ENCODE measurements around the gene PITX3.

The PITX3 gene

DNA sequence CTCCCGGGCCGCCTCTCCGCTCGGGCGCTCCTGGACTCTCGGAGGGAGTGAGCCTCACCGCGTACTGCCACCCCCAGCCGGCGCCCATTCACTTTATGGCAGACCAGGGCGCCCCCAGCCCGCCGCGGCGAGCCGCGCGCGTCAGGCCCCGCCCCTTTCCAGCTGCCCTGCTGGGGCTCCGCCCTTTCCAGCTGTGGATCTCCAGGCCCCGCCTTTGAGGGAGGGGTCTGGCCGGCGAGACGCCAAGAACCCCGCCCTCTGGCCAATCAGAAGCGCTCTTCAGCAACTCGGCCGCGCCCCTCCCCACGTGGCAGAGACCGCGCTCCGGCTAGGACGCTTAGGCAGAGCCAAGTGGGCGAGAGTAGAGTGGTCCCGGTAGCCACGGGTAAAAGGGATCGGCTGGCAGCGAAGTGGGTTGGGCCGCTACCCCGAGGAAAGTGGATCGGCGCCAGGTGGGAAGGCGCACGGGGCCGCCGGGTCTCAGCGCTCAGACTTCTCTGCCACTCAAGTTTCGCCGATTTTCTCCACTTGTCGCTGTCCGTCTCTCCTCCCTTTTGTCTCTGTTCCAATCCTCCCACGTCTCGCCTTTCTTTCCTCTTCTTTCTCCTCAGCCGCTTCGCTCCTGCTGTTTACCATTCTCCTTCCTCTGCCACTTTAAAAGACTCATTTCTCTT is at the start of gene PITX3:
Gene PITX3 (minus strand): TSS at position 69 of the 674 bp plus-strand sequence. CDS start 9,432 bp downstream, outside the sequence.
- peak within 1 kb of the TSS; percentile 68 for H3K4me3 ChIP-seq (ENCODE audit: low read depth, low read length)
- TF ChIP-seq, protein P1, sequence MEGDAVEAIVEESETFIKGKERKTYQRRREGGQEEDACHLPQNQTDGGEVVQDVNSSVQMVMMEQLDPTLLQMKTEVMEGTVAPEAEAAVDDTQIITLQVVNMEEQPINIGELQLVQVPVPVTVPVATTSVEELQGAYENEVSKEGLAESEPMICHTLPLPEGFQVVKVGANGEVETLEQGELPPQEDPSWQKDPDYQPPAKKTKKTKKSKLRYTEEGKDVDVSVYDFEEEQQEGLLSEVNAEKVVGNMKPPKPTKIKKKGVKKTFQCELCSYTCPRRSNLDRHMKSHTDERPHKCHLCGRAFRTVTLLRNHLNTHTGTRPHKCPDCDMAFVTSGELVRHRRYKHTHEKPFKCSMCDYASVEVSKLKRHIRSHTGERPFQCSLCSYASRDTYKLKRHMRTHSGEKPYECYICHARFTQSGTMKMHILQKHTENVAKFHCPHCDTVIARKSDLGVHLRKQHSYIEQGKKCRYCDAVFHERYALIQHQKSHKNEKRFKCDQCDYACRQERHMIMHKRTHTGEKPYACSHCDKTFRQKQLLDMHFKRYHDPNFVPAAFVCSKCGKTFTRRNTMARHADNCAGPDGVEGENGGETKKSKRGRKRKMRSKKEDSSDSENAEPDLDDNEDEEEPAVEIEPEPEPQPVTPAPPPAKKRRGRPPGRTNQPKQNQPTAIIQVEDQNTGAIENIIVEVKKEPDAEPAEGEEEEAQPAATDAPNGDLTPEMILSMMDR (IDR thresholded peaks at IDR 0.05; ENCODE audit: low read depth, low read length) = no peak

DNA sequence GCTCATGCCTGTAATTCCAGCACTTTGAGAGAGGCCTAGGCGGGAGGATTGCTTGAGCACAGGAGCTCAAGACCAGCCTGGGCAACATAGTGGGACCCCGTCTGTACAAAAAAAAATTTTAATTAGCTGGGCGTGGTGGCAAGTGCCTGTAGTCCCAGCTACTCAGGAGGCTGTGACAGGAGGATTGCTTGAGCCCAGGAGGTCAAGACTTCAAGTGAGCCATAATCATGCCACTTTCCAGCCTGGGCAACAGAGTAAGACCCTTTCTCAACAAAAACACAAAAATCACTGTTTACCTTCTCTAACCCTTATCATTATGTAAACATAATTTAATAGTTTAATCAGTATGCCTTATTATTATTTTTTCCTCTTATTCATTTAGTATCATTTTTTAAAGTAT is 48.5 kb upstream of the PITX3 start:
- no peak overlapping the region for H3K4me3 ChIP-seq (ENCODE audit: low read depth, low read length)
- TF ChIP-seq, protein P1 (IDR thresholded peaks at IDR 0.05; ENCODE audit: low read depth, low read length) = no peak

DNA sequence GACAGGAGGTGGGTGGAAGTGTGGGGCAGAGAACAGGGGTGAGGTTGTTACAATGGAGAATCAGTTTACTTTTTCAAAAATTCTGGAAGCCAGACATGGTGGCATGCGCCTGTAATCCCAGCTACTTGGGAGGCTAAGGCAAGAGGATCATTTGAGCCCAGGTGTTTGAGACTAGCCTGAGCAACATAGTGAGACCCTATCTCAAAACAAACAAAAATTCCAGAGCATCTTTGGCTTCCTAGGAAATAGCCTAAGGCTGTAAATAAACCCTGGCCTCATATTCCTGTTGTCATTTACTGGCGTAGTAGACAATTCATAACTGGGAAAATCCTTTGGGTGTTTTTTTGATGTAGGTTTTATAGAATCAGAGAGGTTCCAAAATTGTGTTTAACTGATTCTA is 48.0 kb upstream of the PITX3 start:
- TF ChIP-seq, protein P1 (IDR thresholded peaks at IDR 0.05; ENCODE audit: low read depth, low read length) = no peak
- H3K4me3 ChIP-seq (ENCODE audit: low read depth, low read length) = no peak overlapping the region

DNA sequence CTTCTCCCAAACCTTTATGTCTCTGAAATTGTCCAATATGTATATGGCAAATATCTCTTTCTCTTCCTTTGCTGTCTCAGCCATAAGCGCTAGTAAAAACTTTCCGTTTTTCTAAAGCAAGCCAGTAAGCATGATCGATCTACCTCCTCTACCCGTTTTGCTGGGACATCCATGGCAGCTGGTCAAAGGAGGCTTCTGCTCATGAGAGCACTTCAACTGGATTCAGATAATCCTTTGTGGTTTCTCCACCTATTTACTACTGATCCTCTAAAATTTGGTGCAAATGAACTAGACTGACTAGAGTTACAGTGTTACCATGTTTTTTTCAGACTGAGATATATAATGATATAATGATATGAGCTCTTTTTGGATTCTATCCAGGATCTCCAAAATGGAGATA is 46.7 kb upstream of the PITX3 start:
- no peak overlapping the region for H3K4me3 ChIP-seq (ENCODE audit: low read depth, low read length)
- TF ChIP-seq, protein P1 (IDR thresholded peaks at IDR 0.05; ENCODE audit: low read depth, low read length) = no peak

DNA sequence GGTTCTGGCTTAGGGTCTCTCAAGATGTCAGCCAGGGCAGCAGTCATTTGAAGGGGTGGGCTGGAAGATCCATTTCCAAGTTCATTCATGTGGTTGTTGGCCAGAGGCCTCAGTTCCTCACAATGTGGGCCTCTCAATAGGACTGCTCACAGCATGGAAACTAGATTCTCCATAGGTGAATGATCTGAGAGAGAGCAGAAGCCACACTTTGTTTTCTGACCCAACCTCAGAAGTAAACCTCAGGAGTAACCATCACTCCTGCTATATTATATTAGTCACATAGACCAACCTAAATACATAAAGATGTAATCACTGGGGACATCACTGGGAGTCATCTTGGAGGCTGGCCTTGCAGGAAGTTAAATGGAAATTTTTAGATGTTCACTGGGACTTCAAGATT is 46.2 kb upstream of the PITX3 start:
- H3K4me3 ChIP-seq (ENCODE audit: low read depth, low read length) = no peak overlapping the region

DNA sequence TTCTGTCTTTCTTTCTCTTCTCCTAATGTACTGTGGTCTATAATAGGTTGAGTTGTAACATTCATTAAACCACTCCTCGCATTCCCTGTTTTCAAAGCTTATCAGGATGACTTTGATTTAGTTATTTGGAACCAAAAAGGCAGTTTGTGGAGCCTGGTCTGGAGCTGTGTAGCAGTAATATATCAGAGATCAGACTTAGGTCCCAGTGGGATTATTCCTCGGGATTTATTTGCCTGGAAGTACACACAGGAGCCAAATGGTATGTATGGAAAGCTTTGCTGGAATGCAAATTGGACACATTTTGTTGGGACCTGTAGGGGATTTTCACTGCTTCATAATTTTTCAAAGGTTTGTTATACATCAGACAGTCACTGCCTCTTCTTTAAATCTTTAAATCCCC is 44.9 kb upstream of the PITX3 start:
- H3K4me3 ChIP-seq (ENCODE audit: low read depth, low read length) = no peak overlapping the region
- TF ChIP-seq, protein P1 (IDR thresholded peaks at IDR 0.05; ENCODE audit: low read depth, low read length) = no peak

More for the DNA sequence above, 46.2 kb upstream of the PITX3 start:
- TF ChIP-seq, protein P1 (IDR thresholded peaks at IDR 0.05; ENCODE audit: low read depth, low read length) = no peak

DNA sequence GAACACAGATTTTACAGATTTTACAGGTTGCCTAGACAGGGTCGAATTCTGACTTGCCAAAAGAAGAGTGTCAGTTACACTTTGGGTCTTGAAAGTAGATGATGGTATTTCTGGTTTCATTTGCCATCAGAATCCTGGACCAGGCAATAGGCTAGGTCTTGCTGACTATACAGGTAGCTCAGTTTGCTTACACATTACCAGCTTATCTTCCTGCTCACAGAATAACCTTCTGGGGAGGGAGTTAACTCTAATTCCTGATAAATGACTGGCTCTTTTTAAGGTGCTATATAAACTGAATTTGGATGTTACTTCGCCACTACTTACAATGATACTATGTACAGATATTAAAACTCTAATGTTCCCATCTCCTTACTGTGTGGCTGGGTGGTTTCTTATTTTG is 43.8 kb upstream of the PITX3 start:
- no peak overlapping the region for H3K4me3 ChIP-seq (ENCODE audit: low read depth, low read length)
- TF ChIP-seq, protein P1 (IDR thresholded peaks at IDR 0.05; ENCODE audit: low read depth, low read length) = no peak
